ENCODE data around the gene TIGAR.

The TIGAR gene

GRCh38 chr12:4378772-4379171 is 57.8 kb downstream of the TIGAR start:
- DNase-seq (ENCODE audit: low read depth): no peak

GRCh38 chr12:4379405-4379804 is 58.4 kb downstream of the TIGAR start, which contains the start of gene FGF23:
Gene FGF23 (minus strand): TSS chr12:4379712. CDS start chr12:4379582, 130 bp downstream.
- DNase-seq (ENCODE audit: low read depth): no peak

- no peak for DNase-seq (ENCODE audit: low read depth)
Observed at GRCh38 chr12:4380332-4380731, 59.3 kb downstream of the TIGAR start.

GRCh38 chr12:4383304-4383865 is 62.4 kb downstream of the TIGAR start:
- no peak for DNase-seq (ENCODE audit: low read depth)

- DNase-seq (ENCODE audit: low read depth): no peak
Observed at GRCh38 chr12:4386801-4387200, 65.8 kb downstream of the TIGAR start.

- DNase-seq (ENCODE audit: low read depth): no peak
Observed at GRCh38 chr12:4387607-4388006, 66.6 kb downstream of the TIGAR start.

GRCh38 chr12:4388032-4388431 is 67.0 kb downstream of the TIGAR start:
- no peak for DNase-seq (ENCODE audit: low read depth)

GRCh38 chr12:4388662-4389061 is 67.6 kb downstream of the TIGAR start:
- DNase-seq (ENCODE audit: low read depth): no peak

GRCh38 chr12:4392223-4392742 is 71.3 kb downstream of the TIGAR start:
- DNase-seq (ENCODE audit: low read depth): no peak

GRCh38 chr12:4393211-4393610 is 72.2 kb downstream of the TIGAR start:
- no peak for DNase-seq (ENCODE audit: low read depth)

- no peak for DNase-seq (ENCODE audit: low read depth)
Observed at GRCh38 chr12:4395818-4396217, 74.8 kb downstream of the TIGAR start.

GRCh38 chr12:4401117-4401516 is 80.1 kb downstream of the TIGAR start:
- DNase-seq (ENCODE audit: low read depth): no peak

GRCh38 chr12:4402996-4403395 is 82.0 kb downstream of the TIGAR start:
- no peak for DNase-seq (ENCODE audit: low read depth)

All from stimulated activated CD8-positive, alpha-beta memory T cell treated with anti-CD3 and anti-CD28 coated beads, Interleukin-15, amount 100 ng/mL, for 24 hours (primary cell).